ENCODE results near the gene TRIM54.

TRIM54 gene, protein sequence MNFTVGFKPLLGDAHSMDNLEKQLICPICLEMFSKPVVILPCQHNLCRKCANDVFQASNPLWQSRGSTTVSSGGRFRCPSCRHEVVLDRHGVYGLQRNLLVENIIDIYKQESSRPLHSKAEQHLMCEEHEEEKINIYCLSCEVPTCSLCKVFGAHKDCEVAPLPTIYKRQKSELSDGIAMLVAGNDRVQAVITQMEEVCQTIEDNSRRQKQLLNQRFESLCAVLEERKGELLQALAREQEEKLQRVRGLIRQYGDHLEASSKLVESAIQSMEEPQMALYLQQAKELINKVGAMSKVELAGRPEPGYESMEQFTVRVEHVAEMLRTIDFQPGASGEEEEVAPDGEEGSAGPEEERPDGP

GRCh38 chr2:27281855-27282559 is at the start of gene TRIM54:
TSS of gene TRIM54 (plus strand) at chr2:27282429. CDS start at chr2:27282732, 303 bp downstream.
- no peak for DNase-seq (ENCODE audit: low read depth)

DNA sequence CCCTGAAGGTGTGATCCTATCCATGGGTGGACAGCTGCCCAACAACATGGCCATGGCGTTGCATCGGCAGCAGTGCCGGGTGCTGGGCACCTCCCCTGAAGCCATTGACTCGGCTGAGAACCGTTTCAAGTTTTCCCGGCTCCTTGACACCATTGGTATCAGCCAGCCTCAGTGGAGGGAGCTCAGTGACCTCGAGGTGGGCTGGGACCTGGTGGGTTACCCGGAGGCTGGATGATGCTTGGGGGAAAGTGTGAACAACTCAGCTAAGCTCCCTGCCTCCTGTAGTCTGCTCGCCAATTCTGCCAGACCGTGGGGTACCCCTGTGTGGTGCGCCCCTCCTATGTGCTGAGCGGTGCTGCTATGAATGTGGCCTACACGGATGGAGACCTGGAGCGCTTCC is 48.9 kb upstream of the TRIM54 start:
- DNase-seq (ENCODE audit: low read depth), result no peak

DNA sequence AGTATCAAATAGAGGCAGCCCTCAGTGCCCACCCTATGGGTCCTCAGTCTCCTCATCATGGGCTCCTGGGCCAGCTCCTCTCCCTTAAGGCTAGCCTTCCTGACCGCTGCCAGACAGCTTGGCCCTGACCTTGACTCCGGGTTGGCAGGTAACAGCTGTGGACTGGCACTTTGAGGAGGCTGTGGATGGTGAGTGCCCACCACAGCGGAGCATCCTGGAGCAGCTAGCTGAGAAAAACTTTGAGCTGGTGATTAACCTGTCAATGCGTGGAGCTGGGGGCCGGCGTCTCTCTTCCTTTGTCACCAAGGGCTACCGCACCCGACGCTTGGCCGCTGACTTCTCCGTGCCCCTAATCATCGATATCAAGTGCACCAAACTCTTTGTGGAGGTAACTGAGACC is 46.1 kb upstream of the TRIM54 start:
- no peak for DNase-seq (ENCODE audit: low read depth)

DNA sequence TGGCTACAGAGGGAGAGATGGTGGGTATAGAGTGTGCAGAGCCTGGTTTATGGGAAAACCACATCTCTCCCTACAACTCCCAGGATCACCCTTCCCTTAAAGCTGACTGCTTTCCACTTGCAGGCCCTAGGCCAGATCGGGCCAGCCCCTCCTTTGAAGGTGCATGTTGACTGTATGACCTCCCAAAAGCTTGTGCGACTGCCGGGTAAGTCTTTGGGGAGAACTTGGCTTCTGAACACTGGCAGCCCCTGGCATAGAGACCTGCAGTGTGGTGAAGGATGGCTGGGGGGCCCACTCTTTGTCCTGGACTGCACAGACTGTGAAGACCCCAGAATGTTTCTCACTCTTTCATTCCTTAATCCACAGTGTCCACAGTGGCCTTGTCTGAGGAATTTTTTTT is 45.6 kb upstream of the TRIM54 start:
- DNase-seq (ENCODE audit: low read depth), result no peak

DNA sequence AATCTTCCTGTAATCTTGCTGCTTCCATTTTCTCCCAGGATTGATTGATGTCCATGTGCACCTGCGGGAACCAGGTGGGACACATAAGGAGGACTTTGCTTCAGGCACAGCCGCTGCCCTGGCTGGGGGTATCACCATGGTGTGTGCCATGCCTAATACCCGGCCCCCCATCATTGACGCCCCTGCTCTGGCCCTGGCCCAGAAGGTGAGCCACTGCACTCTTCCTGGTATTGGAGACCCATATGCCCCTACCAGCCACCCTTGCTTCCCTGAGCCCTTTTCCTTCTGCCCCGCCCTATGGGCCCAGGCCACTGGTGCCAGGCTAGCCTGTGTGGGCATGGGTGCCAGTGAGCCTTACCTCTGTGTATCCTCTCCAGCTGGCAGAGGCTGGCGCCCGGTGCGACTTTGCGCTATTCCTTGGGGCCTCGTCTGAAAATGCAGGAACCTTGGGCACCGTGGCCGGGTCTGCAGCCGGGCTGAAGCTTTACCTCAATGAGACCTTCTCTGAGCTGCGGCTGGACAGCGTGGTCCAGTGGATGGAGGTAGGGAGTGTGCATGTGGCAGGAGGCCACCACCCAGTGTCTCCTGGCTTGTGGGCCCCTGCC is 44.8 kb upstream of the TRIM54 start:
- DNase-seq (ENCODE audit: low read depth), result no peak

- no peak for DNase-seq (ENCODE audit: low read depth)
Measured at GRCh38 chr2:27238976-27239375, 43.3 kb upstream of the TRIM54 start.

DNA sequence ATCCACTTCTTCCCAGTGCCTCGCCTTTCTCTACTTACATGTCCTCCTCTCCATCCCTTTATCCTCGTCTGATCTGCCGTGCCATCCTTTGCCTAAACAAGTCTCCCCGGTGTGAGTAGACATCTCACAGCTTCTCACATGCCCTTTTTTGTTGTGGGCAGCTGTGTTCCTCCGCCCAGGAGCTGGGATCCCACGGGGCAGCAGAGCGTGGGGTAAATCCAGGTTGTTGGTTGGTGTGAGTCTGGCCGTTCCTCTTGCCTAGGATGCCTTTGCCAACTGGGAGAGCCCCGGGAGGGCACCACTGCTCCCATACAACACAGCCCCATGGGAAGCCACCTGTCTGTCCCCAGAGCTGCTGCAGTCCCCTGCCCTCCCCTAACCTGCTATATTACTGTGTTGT is 41.8 kb upstream of the TRIM54 start:
- DNase-seq (ENCODE audit: low read depth), result no peak

DNA sequence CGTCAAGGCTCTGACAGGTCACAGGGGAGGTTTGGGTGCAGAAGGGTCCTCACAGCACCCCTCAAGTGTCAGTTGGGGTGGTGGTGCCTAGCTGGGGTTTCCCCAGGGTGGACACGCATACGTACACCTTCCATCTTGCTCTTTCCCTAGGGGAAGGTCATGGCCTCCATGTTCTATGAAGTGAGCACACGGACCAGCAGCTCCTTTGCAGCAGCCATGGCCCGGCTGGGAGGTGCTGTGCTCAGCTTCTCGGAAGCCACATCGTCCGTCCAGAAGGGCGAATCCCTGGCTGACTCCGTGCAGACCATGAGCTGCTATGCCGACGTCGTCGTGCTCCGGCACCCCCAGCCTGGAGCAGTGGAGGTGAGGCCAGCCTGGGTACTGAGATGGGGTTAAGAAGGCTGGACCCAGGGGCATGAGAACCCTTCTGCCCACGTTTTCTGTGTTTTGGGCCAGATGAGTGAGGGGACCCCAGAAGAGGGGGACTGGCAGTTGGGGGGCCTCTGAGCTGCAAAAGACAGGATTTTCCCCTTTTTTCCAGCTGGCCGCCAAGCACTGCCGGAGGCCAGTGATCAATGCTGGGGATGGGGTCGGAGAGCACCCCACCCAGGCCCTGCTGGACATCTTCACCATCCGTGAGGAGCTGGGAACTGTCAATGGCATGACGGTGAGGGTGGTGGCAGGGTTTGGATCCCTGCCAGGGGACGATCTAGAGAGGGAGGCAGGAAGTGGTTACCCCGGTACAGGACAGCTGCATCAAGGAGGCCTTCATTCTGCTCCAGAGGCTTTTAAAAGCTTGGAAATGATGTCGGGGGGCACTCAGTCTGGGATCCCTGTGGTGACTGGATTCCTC is 40.2 kb upstream of the TRIM54 start:
- no peak for DNase-seq (ENCODE audit: low read depth)

DNA sequence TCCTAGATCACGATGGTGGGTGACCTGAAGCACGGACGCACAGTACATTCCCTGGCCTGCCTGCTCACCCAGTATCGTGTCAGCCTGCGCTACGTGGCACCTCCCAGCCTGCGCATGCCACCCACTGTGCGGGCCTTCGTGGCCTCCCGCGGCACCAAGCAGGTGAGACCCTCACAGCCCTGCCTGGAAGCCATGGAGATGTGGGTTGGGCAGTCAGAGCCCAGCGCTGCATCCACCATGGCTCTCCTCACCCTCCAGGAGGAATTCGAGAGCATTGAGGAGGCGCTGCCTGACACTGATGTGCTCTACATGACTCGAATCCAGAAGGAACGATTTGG is 39.6 kb upstream of the TRIM54 start:
- no peak for DNase-seq (ENCODE audit: low read depth)

DNA sequence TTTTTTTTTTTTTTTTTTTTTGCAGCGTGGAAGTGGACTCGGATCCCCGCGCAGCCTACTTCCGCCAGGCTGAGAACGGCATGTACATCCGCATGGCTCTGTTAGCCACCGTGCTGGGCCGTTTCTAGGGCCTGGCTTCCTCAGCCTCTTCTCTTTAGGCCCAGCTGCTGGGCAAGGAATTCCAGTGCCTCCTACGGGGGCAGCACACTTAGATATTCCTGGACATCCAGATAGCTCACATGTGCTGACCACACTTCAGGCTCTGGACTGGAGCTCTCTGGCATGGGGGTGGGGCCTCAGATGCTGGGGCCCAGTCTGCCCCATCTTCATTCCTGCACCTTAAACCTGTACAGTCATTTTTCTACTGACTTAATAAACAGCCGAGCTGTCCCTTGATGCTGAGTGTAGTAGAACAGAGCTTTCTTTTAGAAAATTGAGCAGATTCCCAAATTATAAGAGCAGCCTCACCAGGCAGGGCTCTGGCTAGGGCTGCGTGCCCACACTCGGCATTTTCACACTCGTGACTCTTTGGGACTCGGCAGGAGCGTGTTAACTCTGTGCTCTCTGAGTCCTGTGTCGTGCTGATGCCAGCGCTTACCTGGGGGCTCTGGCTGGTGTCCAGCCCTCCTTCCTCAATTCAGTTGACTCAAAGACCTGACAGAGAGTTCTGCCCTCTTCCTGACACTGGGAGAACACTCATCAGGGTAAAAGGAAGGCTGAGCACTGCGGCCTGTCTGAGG is 38.7 kb upstream of the TRIM54 start:
- no peak for DNase-seq (ENCODE audit: low read depth)

DNA sequence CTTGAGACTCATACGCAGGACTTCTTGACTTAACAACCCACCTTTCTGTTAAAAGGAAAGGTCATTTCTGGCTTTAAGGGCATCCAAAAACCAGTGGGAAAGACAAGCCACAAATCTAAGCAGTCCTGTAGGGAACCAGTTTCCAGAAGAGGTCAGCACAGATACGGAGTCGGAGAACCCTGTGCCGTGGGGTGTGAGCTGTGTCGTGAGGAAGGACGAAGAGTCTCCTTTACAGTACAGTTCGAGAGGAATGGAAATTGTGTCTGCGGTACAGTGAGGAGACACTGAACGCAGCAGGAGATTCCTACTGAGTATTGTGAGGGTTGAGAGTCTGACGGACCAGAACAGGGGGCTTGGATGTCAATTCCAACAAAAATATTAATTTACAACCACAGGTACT is 37.1 kb upstream of the TRIM54 start:
- DNase-seq (ENCODE audit: low read depth), result no peak

GRCh38 chr2:27245626-27246025 is 36.6 kb upstream of the TRIM54 start:
- no peak for DNase-seq (ENCODE audit: low read depth)

DNA sequence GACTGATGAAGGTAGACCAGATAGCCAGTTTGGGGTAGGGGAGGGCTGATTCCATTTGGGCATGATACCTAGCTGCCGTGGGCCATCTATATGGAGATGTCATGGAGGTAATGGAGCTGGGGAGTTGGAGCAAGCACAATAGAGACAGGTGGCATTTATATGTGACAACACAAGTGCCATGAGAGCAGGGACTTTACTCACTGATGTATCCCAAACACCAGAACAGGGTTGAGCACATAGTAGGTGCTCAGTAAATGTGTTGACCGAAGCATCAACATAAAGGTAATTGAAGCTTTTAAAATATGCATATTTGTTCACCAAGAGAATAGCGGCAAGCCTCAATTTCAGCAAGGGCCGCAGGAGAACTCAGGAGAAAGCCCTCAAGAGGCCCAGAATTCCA is 34.3 kb upstream of the TRIM54 start:
- DNase-seq (ENCODE audit: low read depth), result no peak

GRCh38 chr2:27249159-27249890 is 32.9 kb upstream of the TRIM54 start:
- DNase-seq (ENCODE audit: low read depth), result no peak

- DNase-seq (ENCODE audit: low read depth), result peak; percentile 41
Measured at GRCh38 chr2:27249891-27250651, 32.2 kb upstream of the TRIM54 start.

DNA sequence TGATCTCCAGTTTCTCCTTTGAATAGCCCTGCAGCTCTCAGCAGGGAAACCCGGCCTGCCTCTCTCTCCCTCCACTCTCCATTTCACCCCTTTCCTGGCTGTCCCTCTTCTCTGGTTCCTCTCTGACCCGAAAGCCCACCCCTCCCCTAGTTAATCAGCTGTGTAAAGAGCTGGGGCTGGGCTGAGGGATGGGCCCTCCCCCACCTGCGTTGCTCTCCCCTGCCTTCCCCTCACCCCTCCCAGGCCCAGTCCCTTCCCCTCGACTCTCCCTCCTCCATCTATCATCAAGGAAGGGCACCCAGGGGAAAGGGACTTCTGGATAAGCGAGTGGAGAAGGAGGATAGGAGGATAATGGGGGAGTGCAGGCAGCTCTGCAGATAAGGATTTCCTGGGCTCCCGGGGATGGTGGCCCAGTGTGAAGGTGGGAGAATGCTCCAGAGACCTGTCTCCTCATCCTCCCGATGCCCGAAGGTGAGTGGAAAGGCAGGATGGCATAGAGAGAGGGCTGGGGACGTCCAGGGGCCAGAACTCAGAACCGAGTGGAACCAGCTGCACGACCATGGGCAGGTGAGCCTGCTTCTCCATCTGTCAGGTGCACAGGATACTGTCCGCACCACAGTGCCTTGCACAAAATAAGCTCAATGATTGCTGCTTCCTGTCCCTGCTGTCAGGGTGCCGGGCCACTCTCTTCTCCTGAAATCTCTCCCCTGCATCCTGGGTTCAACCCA is 31.4 kb upstream of the TRIM54 start:
- no peak for DNase-seq (ENCODE audit: low read depth)

DNA sequence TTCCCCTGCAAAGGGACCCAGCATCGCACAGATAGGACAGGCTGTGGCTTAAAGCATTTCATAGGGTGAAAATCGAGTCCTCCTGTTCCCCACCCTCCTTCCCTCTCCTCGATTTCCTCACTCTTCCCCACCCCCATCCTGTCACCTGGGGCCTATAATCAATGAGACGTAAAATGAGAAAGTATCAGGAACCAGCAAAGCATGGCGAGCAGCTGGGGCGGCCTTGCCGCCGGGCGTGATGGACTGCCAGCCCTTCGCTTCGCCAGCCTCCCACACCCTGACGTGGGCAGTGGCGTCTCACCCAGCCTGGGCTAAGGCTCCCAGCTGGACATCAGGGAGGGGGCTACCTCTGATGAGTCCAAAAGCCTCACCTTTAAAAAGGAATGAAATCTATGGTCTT is 30.5 kb upstream of the TRIM54 start:
- DNase-seq (ENCODE audit: low read depth), result no peak

DNA sequence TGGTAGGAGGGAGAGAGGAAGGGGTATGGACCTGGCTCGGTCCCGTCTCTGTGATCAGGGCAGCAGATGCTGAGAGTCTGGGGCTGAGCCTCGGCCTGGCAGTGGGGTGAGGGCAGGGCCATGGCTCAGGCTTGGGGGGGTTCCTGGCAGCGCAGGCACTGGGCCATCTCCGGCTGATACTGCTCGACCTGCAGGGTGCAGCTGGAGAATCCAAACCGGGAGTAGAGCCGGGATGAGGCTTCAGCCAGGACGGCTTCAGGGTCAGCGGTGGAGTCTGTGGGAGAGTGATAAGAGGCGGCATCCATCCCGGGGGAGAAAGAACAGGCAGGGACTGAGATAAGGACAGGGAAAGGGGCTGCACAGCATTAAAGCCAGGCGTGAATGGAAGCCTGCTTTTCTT is 27.0 kb upstream of the TRIM54 start:
- no peak for DNase-seq (ENCODE audit: low read depth)

GRCh38 chr2:27255660-27256059 is 26.6 kb upstream of the TRIM54 start:
- peak; percentile 44 for DNase-seq (ENCODE audit: low read depth)
